Effector CD4-positive, alpha-beta T cell (primary cell): ENCODE results near the gene TICRR.

Source experiments
- DNase-seq: peaks from one replicate; pipeline ENCODE4 v3.0.0-alpha.2; 2020

Gene TICRR

DNA sequence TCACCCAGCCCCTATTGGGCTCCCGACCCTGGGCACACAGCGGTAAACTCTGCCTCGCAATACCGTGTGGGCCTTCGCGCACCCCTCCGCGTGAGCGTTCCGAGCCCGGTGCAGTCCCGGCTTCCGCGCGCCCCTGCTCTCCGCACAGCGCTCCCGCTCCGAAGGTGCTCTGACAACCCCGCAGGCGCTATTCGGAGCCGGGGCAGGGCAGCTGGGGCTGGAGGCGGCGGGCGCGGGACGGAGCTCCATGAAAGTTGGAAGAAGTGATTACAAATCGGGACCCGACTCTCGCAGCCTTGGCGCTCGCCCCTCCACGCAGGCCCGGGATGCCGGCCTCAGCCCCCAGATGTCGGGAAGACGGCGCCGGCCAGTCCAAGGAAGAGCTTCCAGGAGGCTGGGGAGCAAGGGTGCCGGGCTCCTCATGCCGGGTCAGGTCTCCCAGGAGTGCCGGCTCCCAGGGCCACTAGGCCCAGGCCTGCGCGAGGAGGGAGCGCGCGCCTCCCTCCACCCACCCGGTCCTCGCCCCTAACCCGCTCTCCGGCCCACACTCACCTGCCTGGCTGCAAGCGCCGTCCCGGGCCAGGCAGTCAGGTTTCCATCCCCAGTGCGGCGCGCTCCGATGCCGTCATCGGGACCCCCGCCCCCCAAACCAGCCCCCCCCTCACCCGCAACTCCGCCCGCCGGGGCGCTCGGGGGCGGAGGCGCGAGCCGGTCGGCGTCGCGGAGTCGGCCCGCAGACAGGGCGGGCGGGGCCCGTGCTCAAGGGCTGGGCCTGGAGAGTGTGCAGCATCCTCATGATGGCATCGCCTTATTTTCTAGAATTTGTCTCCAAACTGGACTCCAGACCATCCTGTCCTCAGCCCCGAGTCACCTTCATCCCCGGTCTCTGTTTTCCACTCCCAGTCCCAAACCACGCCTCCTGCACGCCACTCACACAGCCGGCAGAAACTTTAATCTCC is 79.9 kb downstream of the TICRR start, which contains the start of gene KIF7:
TSS of gene KIF7 (minus strand) at position 621 of the 959 bp plus-strand sequence. CDS start 2,537 bp downstream, outside the sequence.
- DNase-seq, result no peak

DNA sequence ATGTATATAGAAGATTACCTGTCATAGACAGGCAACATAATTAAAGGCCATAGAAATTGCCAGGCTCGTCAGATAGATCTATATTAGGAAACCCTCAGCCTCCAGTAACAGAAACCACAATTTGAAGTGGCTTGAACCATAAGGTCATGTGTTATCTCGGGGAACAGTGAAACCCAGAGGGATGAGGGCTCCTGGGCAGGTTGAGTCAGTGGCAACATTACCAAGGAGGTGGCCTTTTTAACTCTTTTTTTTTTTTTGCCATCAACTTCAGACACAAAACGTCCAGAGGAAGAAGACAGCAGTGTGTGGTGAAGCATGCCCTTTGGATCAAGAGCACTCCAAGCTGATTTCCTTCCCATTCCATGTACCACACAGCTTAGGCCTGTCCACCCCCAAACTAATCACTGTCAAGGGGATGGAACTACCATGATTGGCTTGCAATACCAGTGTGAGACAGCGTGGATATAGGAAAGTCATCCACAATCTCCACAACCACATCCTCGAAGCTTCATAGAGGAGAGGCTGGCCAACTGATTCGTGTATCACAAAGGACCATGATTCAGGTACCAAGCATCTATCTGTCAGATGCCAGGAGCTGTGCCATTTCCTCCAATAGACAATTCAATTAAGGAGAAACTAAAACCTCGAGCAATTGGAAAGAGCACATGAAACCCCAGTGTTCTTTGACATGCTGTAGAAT is 81.0 kb downstream of the TICRR start:
- DNase-seq, result no peak

DNA sequence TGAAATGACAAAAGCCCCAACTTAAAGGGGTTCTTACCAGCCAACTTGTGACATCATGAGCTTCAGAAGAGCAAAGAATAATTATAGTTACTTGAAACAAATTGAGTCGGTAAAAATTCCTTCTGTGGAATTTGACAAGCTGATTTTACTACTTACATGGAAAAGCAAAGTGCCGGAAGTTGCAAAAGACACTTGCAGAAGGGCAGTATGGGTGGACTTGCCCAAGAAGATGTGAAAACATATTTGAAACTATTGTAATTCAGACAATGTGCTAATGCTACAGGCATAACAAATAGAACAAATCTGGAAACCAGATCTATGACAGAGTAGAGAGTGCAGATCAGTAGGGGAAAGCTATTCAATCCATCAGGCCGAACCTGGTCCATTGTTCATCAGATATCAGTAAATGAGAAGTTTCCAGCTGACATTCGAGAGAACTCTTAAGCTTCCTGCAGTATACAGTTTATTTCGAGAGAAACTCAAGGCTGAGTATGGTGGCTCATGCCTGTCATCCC is 82.5 kb downstream of the TICRR start:
- no peak for DNase-seq

DNA sequence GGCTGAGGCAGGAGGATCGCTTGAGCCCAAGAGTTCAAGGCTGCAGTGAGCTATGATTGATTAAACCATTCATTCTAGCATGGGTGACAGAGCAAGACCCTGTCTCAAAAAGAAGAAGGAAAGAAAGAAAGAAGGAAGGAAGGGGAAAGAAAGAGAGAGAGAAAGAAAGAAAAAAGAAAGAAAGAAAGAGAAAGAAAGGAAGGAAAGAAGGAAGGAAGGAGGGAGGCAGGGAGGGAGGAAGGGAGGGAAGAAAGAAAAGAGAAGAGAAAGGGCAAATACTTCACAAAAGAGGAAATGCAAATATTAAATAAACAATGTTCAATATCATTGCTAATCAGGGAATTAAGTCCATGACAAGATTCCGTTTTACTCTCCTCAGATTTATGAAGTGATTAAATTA is 84.0 kb downstream of the TICRR start:
- DNase-seq, result no peak

GRCh38 chr15:89660556-89660955 is 85.3 kb downstream of the TICRR start:
- no peak for DNase-seq

- no peak for DNase-seq
Observed at GRCh38 chr15:89662893-89663626, 87.8 kb downstream of the TICRR start.

DNA sequence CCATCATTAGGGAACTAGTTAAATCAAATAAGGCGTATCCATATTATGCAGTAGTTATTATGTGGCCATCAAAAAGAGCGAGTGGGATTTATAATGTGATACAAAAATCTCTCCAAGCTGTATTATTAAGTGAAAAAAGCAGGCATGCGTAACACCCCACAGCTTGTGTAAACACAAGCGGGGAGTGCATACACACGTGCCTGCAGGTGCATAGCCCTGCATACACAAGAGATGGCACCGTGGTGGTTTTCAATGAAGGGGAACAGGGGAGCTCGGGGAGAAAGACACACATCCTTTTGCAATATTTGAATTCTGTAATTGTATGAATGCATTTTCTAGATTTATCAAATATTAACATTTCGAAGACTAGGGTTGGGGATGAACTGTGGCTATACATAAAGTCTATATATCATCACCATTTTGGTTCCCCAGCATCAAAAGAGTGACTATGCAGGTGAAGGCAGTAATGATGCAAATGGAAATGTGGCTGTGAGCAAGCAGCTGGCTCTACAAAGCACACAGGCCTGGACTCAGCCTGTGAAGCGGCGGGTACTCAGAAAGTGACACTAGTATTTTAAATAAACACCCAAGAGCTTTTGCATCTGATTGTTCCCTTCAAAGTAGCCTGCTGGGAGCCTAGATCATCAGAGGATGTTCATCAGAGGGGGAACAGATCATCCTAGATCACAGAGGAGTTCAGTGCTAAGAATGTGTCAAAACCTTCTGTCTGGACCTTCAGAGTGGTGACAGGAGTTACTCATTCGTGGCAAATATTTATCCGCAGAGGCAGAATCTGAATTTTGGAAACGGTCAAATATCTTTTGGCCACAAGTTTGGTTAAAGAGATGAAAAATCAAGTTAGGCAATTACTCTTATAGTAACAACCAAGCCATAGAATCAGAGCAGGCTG is 89.4 kb downstream of the TICRR start:
- DNase-seq, result no peak

GRCh38 chr15:89665449-89666181 is 90.3 kb downstream of the TICRR start:
- no peak for DNase-seq

- DNase-seq, result no peak
Observed at GRCh38 chr15:89666184-89666857, 91.1 kb downstream of the TICRR start.

- no peak for DNase-seq
Observed at GRCh38 chr15:89666858-89667705, 91.8 kb downstream of the TICRR start.

GRCh38 chr15:89667706-89667960 is 92.4 kb downstream of the TICRR start:
- DNase-seq, result no peak

DNA sequence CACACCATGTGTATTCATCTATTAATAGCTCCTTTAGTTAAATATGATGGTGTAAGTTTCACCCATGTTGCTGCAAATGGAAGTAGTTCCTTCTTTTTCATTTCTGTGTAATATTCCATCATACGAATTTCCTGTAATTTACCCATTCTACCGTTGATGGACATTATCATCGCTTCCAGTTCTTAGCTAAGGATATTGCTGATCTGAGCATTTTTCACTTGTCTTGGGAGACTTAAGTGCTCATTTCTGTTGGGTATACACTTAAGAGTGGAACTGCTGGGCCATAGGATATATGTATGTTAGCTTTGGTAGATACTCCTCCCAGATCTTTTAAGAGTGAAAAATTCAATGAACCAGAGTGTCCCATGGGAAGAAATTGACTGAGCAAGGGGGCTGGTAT is 92.9 kb downstream of the TICRR start:
- DNase-seq, result no peak

GRCh38 chr15:89669309-89669865 is 94.1 kb downstream of the TICRR start:
- DNase-seq, result no peak

- no peak for DNase-seq
Observed at GRCh38 chr15:89669941-89670340, 94.7 kb downstream of the TICRR start.

DNA sequence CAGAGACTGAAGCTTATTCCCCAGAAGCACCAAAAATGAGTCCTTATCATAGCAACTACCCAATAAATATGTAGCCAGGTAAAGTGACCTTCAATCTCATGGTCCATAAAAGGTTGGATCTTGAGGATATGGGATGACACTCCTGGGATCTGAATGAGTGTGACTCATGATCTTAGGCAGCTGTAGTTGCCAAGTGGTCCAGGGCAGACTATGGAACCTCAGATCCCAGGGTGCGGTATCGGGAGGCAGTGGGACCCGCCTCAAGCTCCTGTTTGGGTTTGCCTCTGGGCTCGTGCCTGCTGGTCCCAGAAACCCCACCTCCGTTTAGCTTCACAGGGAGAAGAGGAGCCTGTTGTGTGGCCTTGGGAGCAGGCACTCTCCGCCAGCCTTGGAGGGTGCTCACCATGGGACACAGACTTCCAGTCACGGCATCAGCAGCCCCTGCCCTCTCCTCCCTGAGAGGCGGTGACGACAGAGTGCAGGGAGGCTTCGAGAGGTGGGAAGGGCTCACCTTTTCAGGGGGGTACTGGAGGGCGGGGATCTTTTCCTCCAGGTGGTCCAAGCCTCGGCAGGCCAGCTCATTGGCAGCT is 95.8 kb downstream of the TICRR start:
- DNase-seq, result no peak

GRCh38 chr15:89671687-89672086 is 96.4 kb downstream of the TICRR start:
- DNase-seq, result no peak

DNA sequence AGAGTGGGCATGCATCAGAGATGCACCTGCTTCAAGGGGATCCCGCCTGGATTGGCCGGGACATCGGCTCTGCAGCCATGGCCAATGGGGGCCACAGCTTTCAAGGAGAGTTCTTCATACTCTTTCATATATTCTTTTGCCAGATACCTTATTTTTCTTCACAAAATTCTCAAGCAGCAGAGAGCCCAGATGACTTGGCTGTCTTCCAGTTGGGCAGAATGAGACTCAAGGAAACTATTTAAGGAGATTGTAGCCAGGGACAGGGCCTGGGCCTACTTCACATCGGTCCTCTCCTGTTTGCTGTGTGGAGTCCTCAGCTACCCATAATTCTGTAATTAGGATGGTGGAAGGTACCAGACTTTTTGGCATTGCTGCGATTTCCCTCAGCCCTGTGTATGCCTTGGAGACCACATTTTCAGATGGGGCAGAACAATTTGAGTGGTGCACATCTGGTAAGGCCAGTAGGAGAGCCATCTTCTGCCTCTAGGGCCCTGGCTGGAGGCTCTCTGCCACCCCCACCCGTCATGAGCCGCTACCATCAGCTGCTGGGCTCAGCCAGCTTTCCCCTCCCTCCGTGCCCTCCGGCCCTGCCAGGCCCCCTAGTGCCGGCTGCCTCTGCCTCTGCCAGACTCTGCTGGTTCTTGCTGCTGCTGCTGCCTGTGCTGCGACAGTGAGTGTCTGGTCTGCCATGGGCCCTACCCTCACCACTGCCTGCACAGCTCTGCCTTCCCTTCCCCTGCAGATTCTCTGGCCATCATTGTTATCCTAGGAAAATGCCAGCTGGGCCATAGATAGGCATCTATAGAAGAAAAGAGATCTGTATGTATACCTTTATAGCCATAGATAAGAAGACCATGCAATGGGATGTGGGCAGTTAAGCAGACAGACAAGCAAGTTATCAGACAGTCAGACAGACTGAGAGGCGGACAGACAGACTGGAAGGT is 97.2 kb downstream of the TICRR start:
- DNase-seq, result no peak

DNA sequence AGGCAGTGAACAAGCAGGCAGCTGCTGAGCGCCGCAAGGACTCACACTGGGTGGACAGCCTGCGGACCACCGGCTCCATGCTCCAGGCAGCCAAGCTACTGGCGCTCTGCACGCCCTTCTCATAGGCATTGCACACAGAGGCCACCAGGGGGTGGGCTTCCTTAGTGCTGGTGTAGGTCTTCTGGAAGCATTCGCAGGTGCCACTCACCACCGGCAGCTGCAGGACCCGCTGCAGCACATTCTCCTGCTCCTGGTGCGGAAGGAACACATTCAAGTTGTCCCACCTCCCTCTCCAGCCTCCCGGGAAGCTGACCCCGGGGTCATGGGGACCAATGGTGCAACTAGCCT is 97.9 kb downstream of the TICRR start:
- DNase-seq, result no peak
